Heart right ventricle (tissue), 16 donors: Measurements from ENCODE around the gene MEN1. TPM values are rescaled to one million over a fixed set of nuclear protein-coding genes. Genes with fewer than 3 reads are reported as not detected.

Experiments used
- ATAC-seq, 8 donors: fragments of 200-7000 bp; cut with Tn5 transposase; one replicate each; pipeline ENCODE4 v1.9.1; 2020; ENCODE audit warnings: mild to moderate bottlenecking in 8 of 8, moderate library complexity in 8 of 8, moderate number of reproducible peaks in 1 of 8
- DNase-seq, 2 donors: peaks; one replicate each; pipeline ENCODE4 v3.0.0-alpha.2; 2020
- H3K27ac ChIP-seq, 10 donors: fragments of 200-600 bp; sonication (generic) in 2 of 10; one replicate each; pipeline versions ENCODE4 v1.5.0 to v1.8.0; 2020 to 2022; ENCODE audit warnings: mild to moderate bottlenecking in 3 of 10
- H3K27me3 ChIP-seq, 7 donors: fragments of 200-600 bp; one replicate each; pipeline ENCODE4 v1.8.0; 2021 to 2022; ENCODE audit warnings: mild to moderate bottlenecking in 2 of 7
- H3K36me3 ChIP-seq, 9 donors: fragments of 200-600 bp; sonication (generic) in 1 of 9; one replicate each; pipeline versions ENCODE4 v1.5.0 to v1.8.0; 2020 to 2022; ENCODE audit warnings: mild to moderate bottlenecking in 2 of 9
- H3K4me1 ChIP-seq, 9 donors: fragments of 200-600 bp; sonication (generic) in 1 of 9; one replicate each; pipeline versions ENCODE4 v1.5.0 to v1.8.0; 2020 to 2022; ENCODE audit warnings: mild to moderate bottlenecking in 4 of 9
- H3K4me3 ChIP-seq, 10 donors: fragments of 200-600 bp; sonication (generic) in 2 of 10; one replicate each; pipeline versions ENCODE4 v1.5.0 to v1.8.0; 2020 to 2022; ENCODE audit warnings: mild to moderate bottlenecking in 7 of 10, moderate library complexity in 2 of 10
- H3K9me3 ChIP-seq, 11 donors: fragments of 200-600 bp in 10 of 11; sonication (generic) in 2 of 11; one replicate each; pipeline versions ENCODE4 v1.5.0 to v1.8.0; 2013 to 2022; ENCODE audit warnings: mild to moderate bottlenecking in 2 of 11, control low read depth in 1 of 11, moderate library complexity in 1 of 11
- CTCF ChIP-seq, 9 donors: fragments of 200-600 bp; sonication (generic) in 2 of 9; IDR thresholded peaks; one replicate each; pipeline versions ENCODE4 v1.5.0 to v1.8.0; 2021 to 2022; ENCODE audit warnings: antibody characterized with exemption in 9 of 9, mild to moderate bottlenecking in 5 of 9, moderate library complexity in 1 of 9
- whole genome bisulfite sequencing, 2 donors: extraction: QIAGEN DNeasy Blood & Tissue Kit; methylation state at CpG; one replicate each; pipeline ENCODE4 v1.1.7; 2013; ENCODE audit warnings: inconsistent platforms in 1 of 2; 5-methylcytosine and 5-hydroxymethylcytosine counted together
- intact Hi-C, 10 donors: fragments of 100-400 bp; cut with DNase I; formaldehyde crosslinking; loops; one replicate each; pipeline versions ENCODE4 v1.11.1 to v1.14.2; 2022
- polyA plus RNA-seq, 2 donors: library from polyadenylated mRNA; stranded (reverse); fragments of 200-250 nt; gene quantifications; one replicate each; pipeline ENCODE4 v1.2.3, GENCODE V29; 2013
- total RNA-seq, 10 donors: library from RNA; stranded (reverse); fragmentation: NEBNext Ultra II Directional in 3 of 10; extraction: Animal tissue kit (Norgen Biotek cat#: 25700) in 3 of 10; gene quantifications; one replicate each; pipeline versions ENCODE4 v1.2.1 to v1.2.4, GENCODE V29; 2021 to 2023
- donor health status: Arrhythmogenic right ventricular cardiomyopathy.
- donor health status: ischemic (EF 13 %, LVEDD 7.1; RV severe dilation, severe dysfunction).
- donor health status: healthy with polysubstance abuse.
- donor health status: DM: no; HTN: yes; CAD: no.
- donor health status: DM: no; HTN: no; CAD: no.
- donor health status: ischemic (EF 25% LVEDD 6.9; RV normal size, moderate dysfunction).
- donor health status: ischemic (EF 25% LVEDD 5.7; RV mildly dilated, moderate dysfunction).
- donor health status: healthy.
- donor health status: DM: yes; HTN: yes; CAD: no.
- donor health status: Ischemic cardiomyopathy.
- donor health status: ischemic (EF 35%, LVEDD 5.7; RV mildly dilated, moderate dysfunction).
- donor health status: nonischemic (EF 11% LVEDD 7.7; RV severe dilation, severe dysfunction).
- donor health status: DM: yes; HTN: yes; CAD: no.
- donor health status: PGD.
- donor health status: ischemic (EF 29% LVEDD 5.4; RV normal size, mild dysfunction).
- donor health status: nonischemic (EF 23%, LVEDD 6.1; RV moderate dilation, normal function).

The MEN1 gene
- total and polyA plus RNA-seq, 12 donors: 5.8 to 12.5 (median 8.7) TPM

GRCh38 chr11:64789331-64790204, 20.8 kb downstream of the MEN1 start:
- H3K4me1 ChIP-seq: peaks cover 0 to 26% (median 4%) of the 10 kb centered on the region in 9 donors
- ATAC-seq (peak in 1 of 8 donors; percentile 14), DNase-seq (no peak)
- no peaks in the 10 kb centered on the region for H3K27me3 ChIP-seq
- intact Hi-C loops: loop anchor here in 4 of 10 donors (5.0 to 10.0 kb wide), 3 partner anchors 58 to 325 kb away; partner anchors contain the start of genes TM7SF2 (in 1 of the 4) and ZNHIT2 (in 1 of the 4)
- peaks cover 0 to 45% (median 7%) of the 10 kb centered on the region in 9 donors for H3K36me3 ChIP-seq
- H3K4me3 ChIP-seq: no peak overlapping the region
- no peak for TF ChIP-seq CTCF (IDR thresholded peaks at IDR 0.05)
- no peak overlapping the region for H3K27ac ChIP-seq
- 94 to 95% methylated on average over 15 of the region's 15 CpGs for WGBS, 2 donors
- H3K9me3 ChIP-seq: no peaks in the 10 kb centered on the region

GRCh38 chr11:64788321-64789215, 21.8 kb downstream of the MEN1 start:
- peaks cover 0 to 16% (median 0%) of the 10 kb centered on the region in 9 donors for H3K4me1 ChIP-seq
- 86 to 89% methylated on average over 9 of the region's 9 CpGs for WGBS, 2 donors
- no peaks in the 10 kb centered on the region for H3K9me3 ChIP-seq
- no peak overlapping the region for H3K4me3 ChIP-seq
- H3K27ac ChIP-seq: no peak overlapping the region
- no peak for DNase-seq
- ATAC-seq: peak in 1 of 8 donors; percentile 8
- no peaks in the 10 kb centered on the region for H3K27me3 ChIP-seq
- intact Hi-C loops: loop anchor here in 4 of 10 donors (5.0 to 10.0 kb wide), 3 partner anchors 59 to 326 kb away; partner anchors contain the start of genes TM7SF2 (in 1 of the 4) and ZNHIT2 (in 1 of the 4)
- no peak for TF ChIP-seq CTCF (IDR thresholded peaks at IDR 0.05)
- H3K36me3 ChIP-seq: peaks cover 0 to 45% (median 7%) of the 10 kb centered on the region in 9 donors

DNA sequence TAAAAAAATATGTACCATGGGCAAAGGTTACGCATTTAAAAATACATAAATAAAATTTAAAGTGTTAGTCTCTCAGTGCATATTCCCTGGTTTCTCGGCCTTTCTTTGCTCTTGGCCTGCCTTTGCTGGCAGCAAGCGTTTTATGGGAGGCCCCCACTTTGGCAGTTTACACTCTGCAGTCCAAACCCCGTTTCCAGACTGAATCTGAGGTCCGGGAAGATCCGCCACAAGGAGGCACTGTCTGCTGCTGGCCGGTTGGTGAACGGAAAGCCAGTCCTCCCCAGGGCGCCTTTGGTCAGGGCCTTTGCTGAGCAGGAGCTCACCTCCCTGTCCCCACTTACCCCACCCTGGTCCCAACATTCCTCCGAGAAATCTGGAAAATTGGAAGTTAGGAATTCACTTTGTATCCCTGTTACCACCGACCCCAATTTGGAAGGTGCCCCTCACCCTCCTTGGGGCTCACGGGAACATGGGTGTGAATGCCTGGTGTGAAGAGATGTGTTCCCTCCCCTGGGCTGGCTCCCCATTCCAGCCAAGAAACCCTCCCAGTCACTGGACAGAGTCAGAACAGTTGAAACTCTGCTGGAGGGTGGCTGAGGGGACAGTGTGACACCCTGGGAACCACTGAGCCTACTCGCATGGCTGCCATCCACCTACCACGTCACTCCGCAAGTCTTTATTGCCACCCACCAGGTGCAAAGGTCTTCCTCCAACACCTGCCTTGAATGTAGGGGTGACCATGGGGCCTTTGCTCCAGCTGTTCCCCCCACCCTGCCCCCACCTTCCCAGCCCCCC, 22.6 kb downstream of the MEN1 start:
- H3K27me3 ChIP-seq: no peaks in the 10 kb centered on the region
- no peak overlapping the region for H3K4me3 ChIP-seq
- DNase-seq (peak; percentile 34 to 62), ATAC-seq (peak in 6 of 8 donors; percentile 54 to 67 (median 61))
- H3K9me3 ChIP-seq: no peaks in the 10 kb centered on the region
- H3K27ac ChIP-seq: peak overlapping the region in 1 of 10 donors; percentile 11
- peaks cover 0 to 49% (median 7%) of the 10 kb centered on the region in 9 donors for H3K36me3 ChIP-seq
- peaks cover 0 to 7% (median 0%) of the 10 kb centered on the region in 9 donors for H3K4me1 ChIP-seq
- TF ChIP-seq CTCF (IDR thresholded peaks at IDR 0.05): peak; percentile 41 to 83 (median 67)
- WGBS, 2 donors: 53% methylated on average over 15 of the region's 15 CpGs
- intact Hi-C loops: loop anchor here in 4 of 10 donors (5.0 to 10.0 kb wide), 3 partner anchors 60 to 327 kb away; partner anchors contain the start of genes TM7SF2 (in 1 of the 4) and ZNHIT2 (in 1 of the 4)
